Lung (tissue), 12 donors: ENCODE results near the gene LSM7. TPM values are rescaled to one million over a fixed set of nuclear protein-coding genes. Genes with fewer than 3 reads are reported as not detected.

ENCODE experiments used
- ATAC-seq: fragments of 200-7000 bp; cut with Tn5 transposase; one replicate; pipeline ENCODE4 v1.9.1; 2020; ENCODE audit warnings: moderate number of reproducible peaks; ENCODE audit not compliant: insufficient read depth, low FRiP score
- DNase-seq, 3 donors: peaks; one replicate each; pipeline ENCODE4 v3.0.0-alpha.2; 2013 to 2017
- H3K27ac ChIP-seq, 2 donors: one replicate each; pipeline ENCODE4 v1.5.1; 2013; ENCODE audit warnings: mild to moderate bottlenecking in 2 of 2, moderate library complexity in 2 of 2, control low read depth in 1 of 2, inconsistent platforms in 1 of 2, low read depth in 1 of 2, low read length in 1 of 2
- H3K27me3 ChIP-seq, 3 donors: one replicate each; pipeline ENCODE4 v1.5.1; 2013; ENCODE audit warnings: low read length in 2 of 3; ENCODE audit not compliant: control insufficient read depth in 3 of 3, insufficient read depth in 3 of 3
- H3K36me3 ChIP-seq, 4 donors: one replicate each; pipeline ENCODE4 v1.5.1; 2013; ENCODE audit warnings: low read length in 4 of 4, mild to moderate bottlenecking in 1 of 4, moderate library complexity in 1 of 4; ENCODE audit not compliant: control insufficient read depth in 4 of 4, insufficient read depth in 4 of 4
- H3K4me1 ChIP-seq, 5 donors: one replicate each; pipeline ENCODE4 v1.5.1; 2013; ENCODE audit warnings: low read length in 5 of 5, mild to moderate bottlenecking in 2 of 5, moderate library complexity in 1 of 5; ENCODE audit not compliant: control insufficient read depth in 5 of 5, insufficient read depth in 5 of 5
- H3K4me3 ChIP-seq: one replicate; pipeline ENCODE4 v1.5.1; 2013; ENCODE audit warnings: mild to moderate bottlenecking, control low read depth, moderate library complexity
- H3K9ac ChIP-seq, 2 donors: one replicate each; pipeline ENCODE4 v1.5.1; 2013; ENCODE audit warnings: low read length in 2 of 2, control low read depth in 1 of 2; ENCODE audit not compliant: insufficient read depth in 1 of 2
- H3K9me3 ChIP-seq, 4 donors: one replicate each; pipeline ENCODE4 v1.5.1; 2013; ENCODE audit warnings: low read length in 3 of 4, mild to moderate bottlenecking in 1 of 4, moderate library complexity in 1 of 4; ENCODE audit not compliant: control insufficient read depth in 4 of 4, insufficient read depth in 3 of 4
- WGBS, 2 donors: extraction: QIAGEN DNeasy Blood & Tissue Kit; methylation state at CpG; one replicate each; pipeline ENCODE4 v1.1.7; 2013; 5-methylcytosine and 5-hydroxymethylcytosine counted together
- polyA plus RNA-seq, 2 donors: library from polyadenylated mRNA; stranded (reverse); fragments of 200-250 nt; gene quantifications; one replicate each; pipeline ENCODE4 v1.2.1, GENCODE V29; 2013
- total RNA-seq, 2 donors: library from RNA; depleted of rRNA in 1 of 2; stranded (reverse); fragments of >200 nt in 1 of 2; gene quantifications; one replicate each; pipeline ENCODE4 v1.2.1, GENCODE V29; 2014 to 2021
- TF ChIP-seq, protein P1 (sequence below): IDR thresholded peaks from 2 replicates; pipeline ENCODE4 v1.5.1; 2012; ENCODE audit warnings: mild to moderate bottlenecking; ENCODE audit errors: control extremely low read depth, extremely low read depth
- donor health status: control.
- donor health status: control.
- donor health status: Bipolar disorder and iron deficiency.
- donor health status: healthy.
- donor health status: DM: yes; HTN: yes; CAD: no.

The LSM7 gene
- total and polyA plus RNA-seq, 4 donors = 54.9 to 307 (median 191) TPM

DNA sequence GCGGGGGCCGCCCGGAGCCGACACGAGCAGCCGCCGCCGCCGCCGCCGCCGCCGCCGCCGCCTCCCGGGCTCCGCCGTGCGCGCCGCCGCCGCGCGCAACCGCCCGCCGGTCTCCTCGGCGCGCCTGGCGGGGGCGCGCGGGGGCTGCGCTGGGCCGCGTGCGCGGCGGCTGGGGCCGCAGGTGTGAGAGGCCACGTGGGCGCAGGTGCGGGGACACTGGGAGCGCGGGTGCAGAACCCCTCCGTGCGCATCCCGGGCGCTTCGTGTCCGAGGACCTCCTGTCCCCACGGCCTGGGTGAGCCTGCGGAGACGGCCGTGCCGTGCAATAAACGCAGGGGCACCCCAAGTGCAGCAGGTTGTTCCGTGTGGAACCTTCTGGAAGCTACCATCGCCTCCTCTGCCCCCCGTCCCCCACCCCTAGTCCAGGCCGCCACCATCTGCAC is 20.3 kb downstream of the LSM7 start, which contains the start of gene LINGO3:
Gene LINGO3 (minus strand): TSS at position 41 of the 443 bp plus-strand sequence. CDS start 16,378 bp downstream, outside the sequence.
- H3K4me1 ChIP-seq = peaks cover 0 to 3% (median 0%) of the 10 kb centered on the region in 5 donors
- H3K9ac ChIP-seq = no peak within 1 kb of the TSS
- TF ChIP-seq, protein P1, sequence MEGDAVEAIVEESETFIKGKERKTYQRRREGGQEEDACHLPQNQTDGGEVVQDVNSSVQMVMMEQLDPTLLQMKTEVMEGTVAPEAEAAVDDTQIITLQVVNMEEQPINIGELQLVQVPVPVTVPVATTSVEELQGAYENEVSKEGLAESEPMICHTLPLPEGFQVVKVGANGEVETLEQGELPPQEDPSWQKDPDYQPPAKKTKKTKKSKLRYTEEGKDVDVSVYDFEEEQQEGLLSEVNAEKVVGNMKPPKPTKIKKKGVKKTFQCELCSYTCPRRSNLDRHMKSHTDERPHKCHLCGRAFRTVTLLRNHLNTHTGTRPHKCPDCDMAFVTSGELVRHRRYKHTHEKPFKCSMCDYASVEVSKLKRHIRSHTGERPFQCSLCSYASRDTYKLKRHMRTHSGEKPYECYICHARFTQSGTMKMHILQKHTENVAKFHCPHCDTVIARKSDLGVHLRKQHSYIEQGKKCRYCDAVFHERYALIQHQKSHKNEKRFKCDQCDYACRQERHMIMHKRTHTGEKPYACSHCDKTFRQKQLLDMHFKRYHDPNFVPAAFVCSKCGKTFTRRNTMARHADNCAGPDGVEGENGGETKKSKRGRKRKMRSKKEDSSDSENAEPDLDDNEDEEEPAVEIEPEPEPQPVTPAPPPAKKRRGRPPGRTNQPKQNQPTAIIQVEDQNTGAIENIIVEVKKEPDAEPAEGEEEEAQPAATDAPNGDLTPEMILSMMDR = no peak
- ATAC-seq (no peak), DNase-seq (no peak)
- peaks cover 4 to 41% (median 30%) of the 10 kb centered on the region in 3 donors for H3K27me3 ChIP-seq
- H3K27ac ChIP-seq = no peak within 1 kb of the TSS
- 6 to 14% methylated on average over 27 to 63 of the region's 63 CpGs for WGBS, 2 donors
- no peak within 1 kb of the TSS for H3K4me3 ChIP-seq
- H3K36me3 ChIP-seq = no peaks in the 10 kb centered on the region
- H3K9me3 ChIP-seq = peaks cover 0 to 1% (median 0%) of the 10 kb centered on the region in 4 donors

DNA sequence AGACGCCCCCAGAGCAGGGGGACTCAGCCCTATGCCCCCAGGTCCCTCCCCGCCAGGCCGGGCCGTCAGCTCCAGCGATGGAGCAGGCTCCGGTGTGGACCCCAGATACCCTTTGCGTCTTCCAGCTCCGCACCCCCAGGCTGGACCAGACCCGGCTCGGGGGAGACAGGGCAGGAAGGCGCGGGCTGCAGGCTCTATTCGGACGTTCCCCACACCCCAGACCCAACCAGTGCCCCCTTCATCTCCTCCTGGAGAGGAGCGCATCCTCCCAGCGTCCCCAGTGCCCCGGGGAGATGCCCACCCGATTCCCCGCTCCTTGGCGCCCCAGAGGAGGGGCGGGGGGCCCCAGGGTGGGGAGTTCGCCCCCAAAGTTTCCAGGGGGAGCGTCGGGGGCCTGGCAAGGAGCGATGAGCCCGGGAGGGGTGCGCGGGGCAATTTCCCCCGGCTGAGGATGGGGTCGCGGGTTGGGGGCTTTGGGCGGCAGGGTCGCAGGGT is 20.8 kb downstream of the LSM7 start:
- Histone ChIP-seq H3K9ac (no peak overlapping the region), H3K9me3 (peaks cover 0 to 1% (median 0%) of the 10 kb centered on the region in 4 donors), H3K36me3 (no peaks in the 10 kb centered on the region), H3K4me1 (peaks cover 0 to 5% (median 2%) of the 10 kb centered on the region in 5 donors), H3K4me3 (no peak overlapping the region), H3K27ac (no peak overlapping the region), H3K27me3 (peaks cover 4 to 47% (median 36%) of the 10 kb centered on the region in 3 donors)
- TF ChIP-seq, protein P1 = no peak
- DNase-seq (no peak), ATAC-seq (no peak)
- 15 to 16% methylated on average over 23 to 33 of the region's 33 CpGs for WGBS, 2 donors

DNA sequence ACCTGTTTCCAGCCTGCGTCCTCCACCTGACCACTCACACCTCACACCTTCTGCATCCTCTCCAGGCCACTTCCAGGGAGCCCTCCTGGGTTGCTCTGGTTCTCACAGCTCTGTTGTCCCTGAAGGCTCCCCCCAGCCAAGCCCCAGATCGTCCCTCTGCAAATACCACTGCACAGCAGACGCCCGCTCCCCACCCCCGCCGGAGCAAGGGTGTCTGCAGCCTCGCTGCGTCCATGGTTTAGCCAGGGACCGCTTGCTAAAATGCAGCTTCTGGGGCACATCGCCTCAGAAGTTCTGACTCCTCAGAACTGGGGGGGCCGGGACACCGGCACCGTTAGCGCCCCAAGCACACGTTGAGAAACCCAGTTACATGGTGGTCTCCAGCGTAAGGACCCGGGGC is 21.4 kb downstream of the LSM7 start:
- no peak for ATAC-seq
- H3K4me3 ChIP-seq = no peak overlapping the region
- TF ChIP-seq, protein P1 = no peak
- peaks cover 4 to 53% (median 38%) of the 10 kb centered on the region in 3 donors for H3K27me3 ChIP-seq
- H3K9ac ChIP-seq = no peak overlapping the region
- H3K4me1 ChIP-seq = peaks cover 0 to 9% (median 7%) of the 10 kb centered on the region in 5 donors
- H3K36me3 ChIP-seq = no peaks in the 10 kb centered on the region
- DNase-seq = no peak
- 58 to 70% methylated on average over 17 of the region's 17 CpGs for WGBS, 2 donors
- peaks cover 0 to 1% (median 0%) of the 10 kb centered on the region in 4 donors for H3K9me3 ChIP-seq
- no peak overlapping the region for H3K27ac ChIP-seq
